ENCODE measurements around the gene ROBO1.
"Not testable (repeated sequence)": the region's sequence is repeated elsewhere in the genome, so short reads cannot be mapped to it uniquely, and the experiment has no call there.

ROBO1 gene

GRCh38 chr3:79236496-79236895, 531.3 kb downstream of the ROBO1 start:
- no peak for DNase-seq (ENCODE audit: low read depth)

- no peak for DNase-seq (ENCODE audit: low read depth)
Observed at GRCh38 chr3:79233431-79234060, 534.3 kb downstream of the ROBO1 start.

- DNase-seq (ENCODE audit: low read depth), result no peak
Observed at GRCh38 chr3:79230266-79230665, 537.5 kb downstream of the ROBO1 start.

- no peak for DNase-seq (ENCODE audit: low read depth)
Observed at GRCh38 chr3:79217096-79217495, 550.7 kb downstream of the ROBO1 start.

GRCh38 chr3:79215286-79215685, 552.5 kb downstream of the ROBO1 start:
- no peak for DNase-seq (ENCODE audit: low read depth)

GRCh38 chr3:79211586-79212359, 556.0 kb downstream of the ROBO1 start:
- DNase-seq (ENCODE audit: low read depth), result no peak

- no peak for DNase-seq (ENCODE audit: low read depth)
Observed at GRCh38 chr3:79204351-79204750, 563.4 kb downstream of the ROBO1 start.

- no peak for DNase-seq (ENCODE audit: low read depth)
Observed at GRCh38 chr3:79203144-79203519, 564.7 kb downstream of the ROBO1 start.

GRCh38 chr3:79202471-79203143, 565.2 kb downstream of the ROBO1 start:
- no peak for DNase-seq (ENCODE audit: low read depth)

GRCh38 chr3:79200456-79200855, 567.3 kb downstream of the ROBO1 start:
- no peak for DNase-seq (ENCODE audit: low read depth)

GRCh38 chr3:79199966-79200365, 567.8 kb downstream of the ROBO1 start:
- no peak for DNase-seq (ENCODE audit: low read depth)

- DNase-seq (ENCODE audit: low read depth), result no peak
Observed at GRCh38 chr3:79187426-79187825, 580.4 kb downstream of the ROBO1 start.

- DNase-seq (ENCODE audit: low read depth), result no peak
Observed at GRCh38 chr3:79184251-79184650, 583.5 kb downstream of the ROBO1 start.

- DNase-seq (ENCODE audit: low read depth), result no peak
Observed at GRCh38 chr3:79183496-79183895, 584.3 kb downstream of the ROBO1 start.

GRCh38 chr3:79178471-79179180, 589.2 kb downstream of the ROBO1 start:
- DNase-seq (ENCODE audit: low read depth), result no peak

- DNase-seq (ENCODE audit: low read depth), result no peak
Observed at GRCh38 chr3:79175870-79176269, 591.9 kb downstream of the ROBO1 start.

- DNase-seq (ENCODE audit: low read depth), result not testable (repeated sequence)
Observed at GRCh38 chr3:79173259-79173658, 594.5 kb downstream of the ROBO1 start.

GRCh38 chr3:79172241-79172640, 595.6 kb downstream of the ROBO1 start:
- DNase-seq (ENCODE audit: low read depth), result no peak

- no peak for DNase-seq (ENCODE audit: low read depth)
Observed at GRCh38 chr3:79170021-79170420, 597.8 kb downstream of the ROBO1 start.

GRCh38 chr3:79167651-79168416, 600.0 kb downstream of the ROBO1 start:
- no peak for DNase-seq (ENCODE audit: low read depth)

- DNase-seq (ENCODE audit: low read depth), result no peak
Observed at GRCh38 chr3:79162653-79163052, 605.1 kb downstream of the ROBO1 start.

GRCh38 chr3:79161941-79162340, 605.9 kb downstream of the ROBO1 start:
- DNase-seq (ENCODE audit: low read depth), result no peak

Measured in stimulated activated CD8-positive, alpha-beta memory T cell treated with anti-CD3 and anti-CD28 coated beads, Interleukin-4, amount 100 ng/mL, for 24 hours (primary cell).